Bone marrow (tissue), 2 donors: Measurements from ENCODE around the gene CDH19.

Source experiments
- DNase-seq, 2 donors: peaks; one replicate each; lab custom pipeline; 2025; lab: John Stamatoyannopoulos, UW

The CDH19 gene

GRCh38 chr18:66603941-66604627, at the start of gene CDH19:
CDH19 (minus strand) TSS chr18:66604090; CDS start chr18:66572204, 31,886 bp downstream.
- DNase-seq = no peak

GRCh38 chr18:66647671-66648070, 43.8 kb upstream of the CDH19 start:
- no peak for DNase-seq

GRCh38 chr18:66646609-66647008, 42.7 kb upstream of the CDH19 start:
- DNase-seq = no peak

- DNase-seq = no peak
Measured at GRCh38 chr18:66645983-66646382, 42.1 kb upstream of the CDH19 start.

- no peak for DNase-seq
Measured at GRCh38 chr18:66641056-66641455, 37.2 kb upstream of the CDH19 start.

- peak in 1 of 2 donors; percentile 68 for DNase-seq
Measured at GRCh38 chr18:66640431-66640830, 36.5 kb upstream of the CDH19 start.

GRCh38 chr18:66638856-66639629, 35.2 kb upstream of the CDH19 start:
- DNase-seq = peak in 1 of 2 donors; percentile 83

GRCh38 chr18:66635342-66635741, 31.5 kb upstream of the CDH19 start:
- no peak for DNase-seq

- DNase-seq = no peak
Measured at GRCh38 chr18:66632756-66633155, 28.9 kb upstream of the CDH19 start.

GRCh38 chr18:66630831-66631230, 26.9 kb upstream of the CDH19 start:
- DNase-seq = peak in 1 of 2 donors; percentile 85

- no peak for DNase-seq
Measured at GRCh38 chr18:66623821-66624220, 19.9 kb upstream of the CDH19 start.

GRCh38 chr18:66621816-66622576, 18.1 kb upstream of the CDH19 start:
- DNase-seq = no peak

- DNase-seq = no peak
Measured at GRCh38 chr18:66616523-66616983, 12.7 kb upstream of the CDH19 start.

GRCh38 chr18:66615176-66615575, 11.3 kb upstream of the CDH19 start:
- DNase-seq = no peak

- no peak for DNase-seq
Measured at GRCh38 chr18:66607632-66608031, 3.7 kb upstream of the CDH19 start.

GRCh38 chr18:66601649-66602048, 2.2 kb downstream of the CDH19 start:
- no peak for DNase-seq

- DNase-seq = no peak
Measured at GRCh38 chr18:66599190-66599589, 4.7 kb downstream of the CDH19 start.

- DNase-seq = no peak
Measured at GRCh38 chr18:66587430-66587829, 16.5 kb downstream of the CDH19 start.

GRCh38 chr18:66582211-66582610, 21.7 kb downstream of the CDH19 start:
- no peak for DNase-seq

GRCh38 chr18:66575263-66575662, 28.6 kb downstream of the CDH19 start:
- DNase-seq = no peak

GRCh38 chr18:66571845-66572244, 32.0 kb downstream of the CDH19 start:
- DNase-seq = no peak

- no peak for DNase-seq
Measured at GRCh38 chr18:66566616-66567015, 37.3 kb downstream of the CDH19 start.

GRCh38 chr18:66564236-66564635, 39.7 kb downstream of the CDH19 start:
- DNase-seq = no peak
